GM19468 (cell line): ENCODE results near the gene DCANP1.
"Not testable (repeated sequence)": the region's sequence is repeated elsewhere in the genome, so short reads cannot be mapped to it uniquely, and the experiment has no call there.

Source experiments
- ATAC-seq: cut with Tn5 transposase; IDR thresholded peaks from one replicate; pipeline ENCODE4 v1.9.1; 2021; ENCODE audit warnings: mild to moderate bottlenecking, moderate library complexity, moderate number of reproducible peaks; ENCODE audit not compliant: unreplicated experiment; ENCODE audit errors: extremely low read depth

DCANP1 gene, protein sequence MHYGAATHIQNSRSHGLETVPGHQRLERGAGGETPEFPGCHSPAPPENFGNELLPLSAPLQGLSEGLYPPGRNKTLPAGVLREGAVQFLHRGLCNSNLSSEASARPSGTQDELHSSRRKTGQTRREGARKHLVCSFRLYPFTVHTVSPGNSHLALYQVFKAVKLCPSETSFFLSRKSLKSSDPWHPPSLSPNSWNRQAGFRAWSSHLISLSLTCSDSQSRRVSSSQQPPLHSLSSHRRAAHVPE

GRCh38 chr5:135447298-135447929 is at the start of gene DCANP1:
Gene DCANP1, minus strand, starts transcription at chr5:135447348. Its CDS starts 240 bp downstream, at chr5:135447108.
- ATAC-seq = no peak

- ATAC-seq = not testable (repeated sequence)
Observed at GRCh38 chr5:135495531-135495930, 48.4 kb upstream of the DCANP1 start.

GRCh38 chr5:135494196-135494595 is 47.0 kb upstream of the DCANP1 start:
- ATAC-seq = no peak

GRCh38 chr5:135493406-135494180 is 46.4 kb upstream of the DCANP1 start:
- ATAC-seq = no peak

DNA sequence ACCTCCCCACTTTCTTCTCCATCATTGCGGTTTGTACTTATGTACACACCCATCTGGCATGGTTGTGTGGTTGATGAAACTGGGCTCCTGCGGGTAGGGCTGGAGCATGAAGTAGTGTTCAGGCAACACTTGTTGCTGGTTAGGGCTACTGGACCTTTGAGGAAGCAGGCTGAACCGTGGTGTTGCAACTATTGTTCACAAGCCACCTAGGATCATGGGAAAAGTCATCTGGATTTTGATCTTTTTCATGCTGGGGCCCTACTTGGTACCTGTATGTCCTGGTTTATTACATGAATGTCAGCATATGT is 45.1 kb upstream of the DCANP1 start:
- ATAC-seq = no peak

DNA sequence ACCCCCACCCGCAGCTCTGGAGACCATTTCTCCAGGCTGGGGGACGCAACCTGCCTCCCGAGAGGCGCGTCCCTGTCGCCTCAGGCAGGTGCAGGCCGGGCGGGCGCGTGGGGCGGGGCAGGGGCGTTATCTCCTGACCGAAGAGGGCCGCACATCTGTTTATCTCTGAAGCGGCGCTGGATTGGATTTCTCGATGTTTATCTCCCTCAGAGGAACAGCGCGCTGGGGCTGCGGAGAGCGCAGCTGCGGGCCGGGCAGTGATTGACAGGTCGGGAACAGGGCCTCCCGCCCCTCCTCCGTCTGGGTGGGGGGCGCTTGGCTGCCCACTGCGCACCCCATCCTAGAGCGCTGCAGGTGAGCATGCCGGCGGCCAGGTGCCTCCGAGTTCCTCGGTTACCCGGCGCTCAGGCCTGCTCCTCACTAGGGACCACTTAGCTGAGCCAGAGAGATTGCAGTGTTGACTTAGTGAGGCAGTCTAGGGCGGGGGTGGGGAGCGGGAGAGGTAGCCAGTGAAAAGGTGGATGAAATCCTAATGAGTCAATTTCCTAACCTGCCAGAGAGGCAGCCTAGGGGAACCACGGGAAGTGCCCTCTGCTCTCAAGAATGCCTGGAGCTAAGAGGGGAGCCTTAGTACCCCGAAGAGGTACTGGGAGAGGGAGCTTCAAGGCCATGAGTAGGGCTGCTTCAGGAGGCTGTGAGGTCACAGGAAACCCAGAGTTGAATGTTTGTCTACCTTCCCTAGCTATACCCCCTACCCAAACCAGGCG is 44.6 kb upstream of the DCANP1 start:
- no peak for ATAC-seq

DNA sequence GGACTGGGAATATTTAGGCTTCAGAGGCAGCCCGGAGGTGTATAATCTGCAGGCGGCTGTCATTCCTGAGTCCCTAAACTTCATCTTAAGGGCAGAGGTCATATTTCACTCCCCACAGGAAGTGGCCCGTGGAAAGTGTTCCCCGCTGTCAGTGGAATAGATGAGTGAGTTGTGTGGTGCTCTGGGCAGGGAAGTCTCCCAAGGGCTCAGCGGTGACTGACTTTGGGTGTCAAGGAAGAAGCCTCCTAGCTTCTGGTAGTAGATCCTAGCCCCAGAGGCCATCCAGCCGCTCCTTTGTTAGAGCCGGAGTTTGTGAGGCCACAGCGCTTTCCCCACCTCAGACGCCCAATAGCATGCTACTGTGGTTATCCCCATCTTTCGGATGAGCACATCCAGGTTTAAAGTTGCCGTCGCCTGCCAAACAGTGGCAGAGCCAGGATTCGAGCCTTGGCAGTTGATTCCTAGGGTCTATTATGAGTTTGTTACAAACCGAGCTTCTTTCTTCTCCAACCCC is 43.9 kb upstream of the DCANP1 start:
- no peak for ATAC-seq

- no peak for ATAC-seq
Observed at GRCh38 chr5:135490245-135491037, 43.3 kb upstream of the DCANP1 start.

- no peak for ATAC-seq
Observed at GRCh38 chr5:135489466-135490244, 42.5 kb upstream of the DCANP1 start.

GRCh38 chr5:135488727-135489465 is 41.7 kb upstream of the DCANP1 start:
- ATAC-seq = no peak

GRCh38 chr5:135487839-135488514 is 40.8 kb upstream of the DCANP1 start:
- ATAC-seq = no peak

DNA sequence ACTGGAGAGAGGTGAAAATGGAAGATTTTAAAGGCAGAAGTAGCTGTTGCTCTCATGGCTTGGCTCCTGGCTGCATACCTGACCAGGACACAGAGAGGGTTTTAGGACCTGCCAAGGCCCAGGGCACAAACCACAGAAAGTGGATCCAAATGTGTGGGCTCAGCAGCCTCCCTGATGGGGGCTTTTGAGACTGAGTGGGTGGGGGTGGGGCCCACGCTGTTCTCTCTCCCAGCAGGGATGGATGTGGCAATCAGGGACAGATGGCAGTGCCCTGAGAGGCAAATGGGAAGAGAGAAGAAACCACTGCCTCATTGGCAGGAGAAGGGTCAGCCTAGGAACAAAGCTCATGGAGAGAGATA is 39.9 kb upstream of the DCANP1 start:
- ATAC-seq = no peak

DNA sequence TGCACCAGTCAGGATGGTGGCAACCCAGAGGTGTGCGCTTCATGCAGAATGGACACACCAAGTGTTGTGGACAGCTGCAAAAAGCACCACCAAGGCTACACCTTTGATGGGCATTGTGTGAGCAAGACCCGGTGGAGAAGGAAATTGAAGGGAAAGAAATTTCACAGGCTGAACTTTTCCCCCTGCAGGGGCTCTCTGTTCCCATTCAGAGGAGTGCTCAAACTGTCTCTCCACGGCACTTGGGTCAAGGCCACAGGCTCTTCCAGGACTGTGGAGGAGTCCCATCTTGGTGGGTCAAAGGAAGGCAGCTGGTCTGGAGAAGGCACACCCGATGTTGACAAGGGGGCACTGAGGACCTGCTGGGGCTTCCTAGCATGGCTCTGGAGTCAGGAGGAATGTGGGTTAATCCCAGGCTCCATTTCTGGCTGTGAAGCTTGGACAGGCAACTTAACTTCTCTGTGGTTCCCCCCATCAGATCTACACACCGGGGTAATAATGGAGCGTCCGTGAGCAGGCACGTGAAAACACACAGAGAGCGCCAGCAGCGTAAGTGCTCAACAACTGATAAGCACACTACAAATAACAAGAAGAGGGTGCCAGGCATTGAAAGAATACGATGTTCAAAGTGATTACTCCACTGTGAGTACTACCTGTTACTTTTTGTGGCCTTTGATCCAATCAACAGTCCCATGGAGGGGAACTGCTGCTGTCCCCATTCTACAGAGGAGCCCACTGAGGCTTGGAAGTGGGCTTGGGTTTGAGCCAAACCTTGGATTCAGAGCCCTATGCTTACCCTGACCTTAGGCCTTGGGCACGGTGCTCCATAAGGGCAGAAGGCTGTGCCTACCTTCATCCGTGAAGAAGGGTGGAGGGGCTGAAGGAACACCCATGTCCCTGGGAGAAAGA is 39.2 kb upstream of the DCANP1 start:
- ATAC-seq = no peak

DNA sequence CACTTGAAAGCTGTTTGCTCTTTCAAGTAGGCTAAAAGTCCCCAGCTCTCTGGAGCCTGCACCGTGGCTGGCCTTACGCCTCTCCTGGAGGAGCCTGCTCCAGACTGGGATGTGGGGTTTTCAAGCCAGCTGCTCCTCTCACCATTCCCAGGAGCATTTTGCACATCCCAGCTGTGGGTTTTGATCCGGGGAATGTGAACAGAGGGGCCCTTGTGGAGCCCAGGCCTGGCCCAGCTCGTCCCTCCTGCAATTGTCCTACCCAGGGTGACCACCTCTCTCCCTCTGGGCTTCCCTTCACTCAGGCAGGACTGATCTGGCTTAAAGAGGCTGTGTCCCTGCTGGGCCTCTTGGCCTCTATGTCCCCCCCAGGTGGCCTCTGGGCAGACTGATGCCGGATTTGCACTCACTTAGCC is 37.5 kb upstream of the DCANP1 start:
- ATAC-seq = no peak

- ATAC-seq = no peak
Observed at GRCh38 chr5:135483254-135483653, 36.1 kb upstream of the DCANP1 start.

- no peak for ATAC-seq
Observed at GRCh38 chr5:135482381-135482933, 35.3 kb upstream of the DCANP1 start.

GRCh38 chr5:135481909-135482311 is 34.8 kb upstream of the DCANP1 start:
- ATAC-seq = no peak
